Posterior vena cava (tissue), 2 donors: ENCODE results near the gene SMC5. TPM values are rescaled to one million over a fixed set of nuclear protein-coding genes. Genes with fewer than 3 reads are reported as not detected.
"Not testable (repeated sequence)": the region's sequence is repeated elsewhere in the genome, so short reads cannot be mapped to it uniquely, and the experiment has no call there.

Experiments used
- DNase-seq: peaks from one replicate; pipeline ENCODE4 v3.0.0-alpha.2; 2020; ENCODE audit warnings: low spot score
- intact Hi-C, 2 donors: fragments of 100-400 bp; cut with DNase I; formaldehyde crosslinking; loops; one replicate each; pipeline versions ENCODE4 v1.14.1 to v1.14.2; 2022 to 2023
- total RNA-seq, 2 donors: library from RNA; stranded (reverse); fragmentation: NEBNext Ultra II Directional; extraction: Animal tissue kit (Norgen Biotek cat#: 25700); gene quantifications; one replicate each; pipeline ENCODE4 v1.2.1, GENCODE V29; 2021
- donor health status: DM: yes; HTN: yes; CAD: no.
- donor health status: DM: yes; HTN: yes; CAD: no.

The SMC5 gene
- total RNA-seq, 2 donors from 2014 or later, result 26.4 to 32.1 TPM

DNA sequence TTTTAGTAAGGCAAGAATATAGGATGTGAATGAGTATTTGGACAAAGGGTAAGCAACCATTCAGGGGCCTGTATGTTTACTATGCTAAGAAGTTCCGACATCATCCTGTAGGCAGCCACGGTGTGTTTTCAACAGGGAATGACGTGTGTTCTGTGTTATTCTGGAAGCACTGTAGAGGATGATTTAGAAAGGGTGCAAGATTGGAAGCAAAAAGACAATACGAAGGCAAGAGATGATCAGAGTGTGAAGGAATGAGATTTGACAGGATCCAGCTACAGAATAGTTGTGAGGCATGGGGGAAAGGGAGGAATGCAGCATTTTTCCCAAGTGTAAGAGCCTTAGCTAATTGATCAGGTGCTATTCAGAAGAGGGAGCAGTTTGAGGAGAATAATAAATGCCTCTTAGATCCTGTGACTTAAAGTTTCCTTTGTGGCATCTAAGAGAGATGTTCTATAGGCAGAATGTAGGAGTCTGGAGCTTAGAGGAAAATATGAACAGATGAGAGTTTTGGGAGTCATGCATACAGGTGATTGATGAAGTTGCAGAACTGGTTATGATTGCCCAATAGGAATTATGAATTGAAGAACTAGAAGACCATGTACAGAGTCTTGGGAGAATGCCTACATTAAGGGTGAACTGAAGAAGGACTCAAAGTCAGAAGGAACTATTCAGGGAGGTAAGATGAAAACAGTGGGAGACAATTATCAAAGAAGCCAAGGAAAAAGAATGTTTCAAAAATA, 2.5 kb downstream of the SMC5 start:
- no peak for DNase-seq
- intact Hi-C loops, result no loop called here

DNA sequence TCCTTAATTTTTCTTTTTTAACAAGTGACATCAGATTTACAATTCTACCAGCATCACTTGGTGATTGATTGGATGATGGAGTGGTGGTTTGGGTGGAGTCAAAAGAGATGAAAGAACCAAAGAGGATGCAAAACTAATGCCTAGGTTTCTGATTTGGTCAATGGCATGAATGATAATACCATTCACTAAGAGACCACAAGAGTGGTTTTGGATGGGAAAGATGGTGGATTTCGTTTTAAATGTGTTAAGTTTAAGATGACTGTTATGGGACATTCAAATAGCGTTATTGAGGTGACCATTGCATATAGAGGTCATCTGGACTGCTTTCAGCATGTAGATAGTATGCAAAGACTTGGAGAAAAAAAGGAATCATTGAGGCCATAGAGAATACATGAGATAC, 3.6 kb downstream of the SMC5 start:
- DNase-seq, result no peak
- intact Hi-C loops, result no loop called here

DNA sequence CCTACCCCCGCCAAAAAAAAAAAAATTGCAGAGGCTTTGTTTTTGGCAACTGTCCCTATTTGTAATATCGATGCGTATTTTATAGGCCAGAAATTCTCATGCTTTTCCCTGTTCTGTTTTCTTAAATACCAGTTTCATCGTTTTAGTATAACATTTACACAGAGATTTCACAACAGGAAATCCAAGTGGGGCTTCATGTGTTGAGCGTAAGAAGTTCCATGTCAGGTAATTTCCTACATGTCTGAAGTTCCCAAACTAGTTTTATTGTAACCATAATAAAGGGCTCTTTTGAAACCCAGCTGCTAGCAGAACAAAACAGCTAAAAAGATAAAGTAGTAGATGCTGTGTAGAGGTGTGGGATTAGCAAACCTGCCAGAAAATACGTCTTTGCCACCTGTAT, 4.2 kb downstream of the SMC5 start:
- no peak for DNase-seq
- intact Hi-C loops, result no loop called here

DNA sequence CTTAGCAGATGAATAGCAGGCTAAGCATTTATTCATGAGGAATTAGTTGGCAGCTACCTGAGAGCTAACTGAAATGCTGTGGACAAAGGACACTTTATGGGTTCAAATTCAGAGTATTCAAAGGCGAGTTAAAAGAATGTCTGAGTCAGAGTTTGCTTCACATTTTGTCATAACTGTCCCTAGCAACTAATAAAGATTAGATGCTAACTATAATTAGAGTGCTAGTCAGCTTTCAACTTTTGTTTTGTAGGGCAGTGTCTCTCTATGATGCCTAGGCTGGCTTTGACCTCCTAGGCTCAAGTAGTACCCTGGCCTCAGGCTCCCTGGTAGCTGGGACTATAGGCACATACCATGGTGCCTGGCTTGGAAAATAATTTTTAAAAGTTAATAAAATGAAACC, 4.6 kb downstream of the SMC5 start:
- DNase-seq, result no peak
- intact Hi-C loops, result no loop called here

DNA sequence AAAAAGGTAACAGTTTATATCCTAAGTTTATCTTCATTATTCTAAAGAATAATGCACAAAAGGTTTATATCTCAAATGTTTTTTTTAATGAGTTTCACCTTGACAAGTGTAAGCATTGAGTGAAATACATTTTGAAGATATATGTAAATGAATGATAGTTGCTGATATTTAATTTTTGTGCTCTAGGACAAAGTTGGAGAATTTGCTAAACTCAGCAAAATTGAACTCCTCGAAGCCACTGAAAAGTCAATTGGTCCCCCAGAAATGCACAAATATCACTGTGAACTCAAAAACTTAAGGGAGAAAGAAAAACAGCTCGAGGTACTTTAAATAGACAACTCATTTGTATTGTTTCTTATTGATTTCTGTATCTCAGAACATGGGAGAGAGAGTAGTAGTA, 19.5 kb downstream of the SMC5 start:
- intact Hi-C loops, result no loop called here
- DNase-seq, result no peak

DNA sequence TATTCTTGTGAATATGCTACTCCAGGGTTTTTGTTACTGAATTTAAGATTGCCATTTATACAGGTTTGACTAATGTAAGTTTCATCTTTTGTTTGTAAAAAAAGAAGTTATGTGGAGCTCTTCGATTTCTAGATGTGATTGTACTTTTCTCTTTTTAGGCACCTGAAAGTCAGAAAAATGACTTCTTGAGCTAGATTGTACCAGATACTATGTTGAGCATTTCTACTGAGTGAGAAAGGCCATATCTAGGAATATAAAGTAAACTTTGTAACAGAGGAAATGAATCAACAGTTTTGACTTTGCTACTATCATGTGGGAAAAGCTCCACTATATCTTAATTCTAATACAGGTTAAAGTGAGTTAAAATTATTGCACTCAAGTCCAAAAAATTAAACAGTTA, 25.1 kb downstream of the SMC5 start:
- intact Hi-C loops, result no loop called here
- no peak for DNase-seq

DNA sequence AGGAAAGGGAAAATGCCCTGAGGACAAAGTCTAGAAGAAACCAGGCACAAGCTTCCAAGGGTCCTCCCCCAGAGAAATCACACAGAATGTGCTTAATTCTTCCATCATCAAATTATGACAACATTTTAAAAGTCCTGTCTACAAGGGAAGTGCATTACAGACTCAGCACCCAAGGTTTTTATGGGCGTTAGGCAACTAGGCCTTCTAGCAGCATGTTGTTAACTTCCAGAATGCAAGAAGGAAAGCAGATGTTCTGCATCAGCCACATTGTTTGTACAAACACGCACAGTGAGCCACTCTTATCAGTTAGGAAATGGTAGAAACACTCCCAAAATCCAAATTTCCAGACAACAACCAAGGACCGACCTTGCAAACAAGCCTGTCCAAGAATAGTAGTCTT, 26.5 kb downstream of the SMC5 start:
- DNase-seq, result no peak

DNA sequence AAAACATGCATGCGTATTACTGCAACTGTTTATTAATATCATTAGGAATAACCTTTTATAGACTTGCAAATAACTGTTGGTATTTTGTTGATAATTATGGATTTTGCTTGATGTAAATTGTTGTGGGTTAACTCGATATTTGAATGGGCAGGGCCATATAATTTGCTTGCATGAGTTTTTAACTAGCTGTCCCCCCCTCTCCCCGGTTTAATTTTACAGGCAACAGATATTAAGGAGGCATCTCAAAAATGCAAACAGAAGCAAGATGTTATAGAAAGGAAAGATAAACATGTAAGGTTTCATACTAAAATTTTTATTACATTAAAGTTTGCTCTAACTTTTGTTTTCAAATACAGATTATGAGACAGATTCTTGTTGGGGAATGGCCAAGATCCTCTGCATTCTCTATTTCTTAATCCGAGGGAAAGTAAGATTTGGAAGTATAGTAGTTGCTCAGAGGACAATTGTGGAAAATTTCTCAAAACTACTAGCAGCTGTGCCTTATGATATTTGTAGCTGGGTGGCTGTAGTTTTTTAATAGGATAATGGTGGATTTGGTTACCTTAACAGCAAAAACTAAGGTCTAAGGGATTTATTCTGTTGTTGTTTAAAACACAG, 27.3 kb downstream of the SMC5 start:
- intact Hi-C loops, result no loop called here
- DNase-seq, result no peak

More for the DNA sequence above, 26.5 kb downstream of the SMC5 start:
- intact Hi-C loops, result no loop called here

DNA sequence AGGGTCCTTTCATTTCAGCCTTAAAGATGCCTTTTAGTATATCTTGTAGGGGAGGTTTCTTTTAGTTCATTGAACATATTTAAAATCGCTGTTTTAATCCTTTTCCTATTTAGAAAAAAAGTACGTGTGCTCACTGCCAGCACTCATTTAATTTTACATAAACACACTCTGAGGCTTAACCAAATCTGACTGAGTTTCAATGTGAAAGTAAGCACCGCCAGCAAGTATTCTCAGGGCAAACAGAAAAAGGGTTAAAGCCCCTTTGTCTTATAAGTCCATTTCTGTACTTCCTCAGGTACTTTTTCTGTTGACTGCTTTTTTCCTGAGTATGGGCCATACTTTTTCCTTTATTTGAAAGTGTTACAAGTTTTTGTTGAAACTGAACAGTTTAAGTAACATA, 31.8 kb downstream of the SMC5 start:
- no peak for DNase-seq
- intact Hi-C loops, result no loop called here

DNA sequence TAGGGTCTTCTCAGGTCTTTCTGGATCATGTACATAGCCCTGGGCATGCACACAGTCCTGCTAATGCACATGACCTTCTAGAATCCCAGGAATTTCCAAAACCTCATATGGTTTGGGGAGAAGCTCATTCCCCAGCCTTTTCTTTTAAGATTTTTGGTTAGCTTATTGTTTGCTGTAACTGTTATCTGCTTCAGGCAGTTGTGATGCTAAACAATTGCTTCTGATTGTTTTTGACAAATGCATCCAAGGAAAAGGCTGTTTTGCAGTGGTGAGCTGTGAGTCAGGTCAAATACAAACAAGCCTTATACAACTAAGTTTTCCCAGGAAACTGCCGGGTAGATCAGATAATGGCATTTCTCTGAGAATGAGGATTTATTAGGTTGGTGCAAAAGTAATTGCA, 32.7 kb downstream of the SMC5 start:
- intact Hi-C loops, result no loop called here
- DNase-seq, result no peak

DNA sequence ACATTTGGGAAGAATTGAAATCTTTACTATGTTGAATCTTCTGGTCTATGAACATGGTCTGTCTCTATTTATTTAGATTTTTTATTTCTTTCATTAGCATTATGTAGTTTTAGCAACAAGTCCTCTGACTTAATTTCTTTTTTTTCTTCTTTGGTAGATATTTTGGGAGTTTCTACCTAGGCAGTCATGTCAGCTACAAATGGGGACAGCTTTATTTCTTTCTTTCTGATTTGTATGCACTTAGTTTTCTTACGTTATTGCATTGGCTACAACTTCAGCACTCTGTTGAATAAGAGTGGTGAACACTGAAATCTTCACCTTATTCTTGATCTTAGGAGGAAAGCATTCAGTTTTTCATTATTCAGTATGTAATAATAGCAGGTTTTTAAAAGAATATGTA, 33.5 kb downstream of the SMC5 start:
- no peak for DNase-seq
- intact Hi-C loops, result no loop called here

DNA sequence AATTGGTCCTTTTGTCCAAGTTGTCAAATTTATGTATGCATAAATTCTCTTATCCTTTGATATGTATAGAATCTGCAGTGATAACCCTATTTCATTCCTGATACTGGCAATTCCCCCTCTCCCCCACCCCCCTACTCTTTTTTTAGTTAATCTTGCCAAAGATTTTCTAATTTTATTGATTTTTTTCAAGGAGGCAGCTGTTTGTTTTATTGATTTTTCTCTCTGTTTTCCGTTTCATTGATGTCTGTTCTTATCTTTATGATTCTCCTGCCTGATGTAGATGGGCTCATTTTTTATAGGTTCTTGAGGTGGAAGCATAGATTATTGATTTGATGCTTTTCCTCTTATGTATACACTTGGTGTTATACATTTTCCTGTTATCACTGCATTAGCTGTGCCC, 34.4 kb downstream of the SMC5 start:
- intact Hi-C loops, result no loop called here
- DNase-seq, result no peak

DNA sequence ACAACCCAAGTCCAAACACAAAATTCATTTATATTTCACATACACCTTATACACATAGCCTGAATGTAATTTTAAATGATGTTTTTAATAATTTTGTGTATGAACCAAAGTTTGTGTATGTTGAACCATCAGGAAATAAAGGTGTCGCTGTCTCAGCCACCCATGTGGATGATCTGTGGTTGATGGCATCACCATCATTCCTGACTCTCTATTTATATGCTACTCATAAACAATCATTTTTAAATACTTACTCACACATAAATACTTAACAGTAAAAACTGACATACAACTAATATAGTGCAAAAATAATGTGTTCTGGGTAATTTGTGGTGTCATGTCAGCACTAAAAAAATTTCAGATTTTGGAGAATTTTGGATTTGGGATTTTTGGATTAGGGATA, 38.4 kb downstream of the SMC5 start:
- intact Hi-C loops, result no loop called here
- DNase-seq, result no peak

DNA sequence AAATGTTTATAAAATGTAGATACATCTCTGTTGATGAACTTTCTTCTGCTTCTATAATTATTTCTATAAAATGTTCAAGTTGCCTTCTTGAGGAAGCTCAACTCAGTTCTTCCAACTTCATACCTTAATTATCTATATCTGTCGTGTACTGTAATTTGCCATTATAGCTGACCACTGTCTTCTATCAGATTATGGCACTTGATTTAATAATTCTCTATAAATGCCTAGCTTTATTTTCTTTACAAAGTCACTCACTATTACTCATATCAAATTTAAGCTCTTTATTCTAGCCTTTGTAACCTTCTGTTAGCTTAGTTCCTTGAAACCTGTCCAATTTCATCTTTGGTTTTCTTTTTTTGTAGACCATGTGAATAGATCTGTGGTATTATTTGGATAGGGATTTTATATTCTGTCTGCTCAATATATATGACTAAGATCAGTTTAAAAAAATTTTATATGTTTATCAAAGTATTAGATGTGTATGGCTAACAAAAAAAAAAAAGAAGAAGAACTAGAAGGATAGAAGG, 39.5 kb downstream of the SMC5 start:
- intact Hi-C loops, result no loop called here
- no peak for DNase-seq

DNA sequence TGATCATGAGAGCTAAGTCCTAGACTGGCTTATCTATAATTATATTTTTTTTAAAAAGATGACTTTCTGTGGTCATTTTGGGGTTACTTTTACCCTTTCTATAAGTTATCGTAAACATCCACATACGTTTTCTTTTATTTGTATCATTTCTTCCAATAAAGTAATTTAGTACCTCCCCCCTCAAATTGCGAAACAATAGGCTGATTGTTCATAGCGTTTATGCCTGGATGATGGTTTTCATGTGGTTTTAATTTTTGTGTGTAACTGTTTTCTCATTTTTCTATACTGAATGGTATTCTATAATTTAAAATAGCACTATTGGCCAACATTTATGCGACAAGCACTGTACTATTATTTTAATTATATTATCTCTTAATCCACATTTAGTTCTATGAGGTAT, 44.5 kb downstream of the SMC5 start:
- intact Hi-C loops, result no loop called here
- DNase-seq, result no peak

DNA sequence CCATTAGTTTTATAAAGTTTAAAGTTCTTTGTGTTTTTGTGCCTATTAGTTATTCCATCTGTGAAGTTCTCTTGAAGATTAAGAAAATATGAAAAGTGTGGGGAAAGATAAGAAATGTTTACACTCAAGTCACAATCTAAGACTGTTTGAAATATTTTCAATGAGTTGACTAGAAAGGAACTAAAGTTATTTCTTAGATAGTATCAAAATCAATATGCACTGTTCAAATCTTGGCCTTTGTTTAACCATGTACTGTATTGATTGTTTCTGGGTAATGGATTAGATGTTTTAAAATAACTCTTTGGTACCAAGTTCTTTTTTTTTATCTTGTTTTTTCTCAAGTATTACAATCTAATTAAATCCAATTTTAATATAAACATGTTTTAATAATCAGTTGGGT, 46.0 kb downstream of the SMC5 start:
- DNase-seq, result no peak
- intact Hi-C loops, result no loop called here

DNA sequence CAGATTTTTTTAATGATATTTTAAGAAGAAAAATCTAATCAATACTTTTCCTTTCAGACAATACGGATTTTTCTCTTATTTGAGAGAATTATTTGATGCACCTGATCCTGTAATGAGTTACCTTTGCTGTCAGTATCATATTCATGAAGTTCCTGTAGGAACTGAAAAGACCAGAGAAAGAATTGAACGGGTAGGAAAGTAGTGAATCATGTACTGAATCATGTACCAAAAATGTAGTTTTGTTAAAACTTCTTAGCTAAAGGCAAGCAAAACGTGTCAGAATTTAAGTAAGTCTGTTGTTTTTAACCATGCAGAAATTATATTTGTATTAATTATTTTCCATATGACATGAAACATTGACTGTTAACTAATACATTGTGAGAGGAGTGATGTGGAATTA, 56.6 kb downstream of the SMC5 start:
- intact Hi-C loops, result no loop called here
- no peak for DNase-seq

DNA sequence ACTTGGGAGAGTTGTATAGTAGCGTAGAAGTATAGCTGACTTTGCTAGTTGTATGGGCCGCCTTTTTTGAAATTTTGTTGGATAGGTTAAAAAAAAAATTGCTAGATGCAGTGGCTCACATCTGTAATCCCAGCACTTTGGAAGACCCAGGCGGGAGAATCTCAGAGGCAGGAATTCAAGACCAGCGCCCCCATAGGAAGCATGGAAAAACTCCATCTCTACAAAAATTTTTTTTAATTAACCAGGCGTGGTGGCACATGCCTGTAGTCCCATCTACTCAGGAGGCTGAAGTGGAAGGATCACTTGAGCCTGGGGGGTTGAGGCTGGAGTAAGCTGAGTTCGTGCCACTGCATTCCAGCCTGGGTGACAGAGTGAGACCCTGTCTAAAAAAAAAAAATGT, 59.2 kb downstream of the SMC5 start:
- intact Hi-C loops, result no loop called here
- DNase-seq, result no peak

DNA sequence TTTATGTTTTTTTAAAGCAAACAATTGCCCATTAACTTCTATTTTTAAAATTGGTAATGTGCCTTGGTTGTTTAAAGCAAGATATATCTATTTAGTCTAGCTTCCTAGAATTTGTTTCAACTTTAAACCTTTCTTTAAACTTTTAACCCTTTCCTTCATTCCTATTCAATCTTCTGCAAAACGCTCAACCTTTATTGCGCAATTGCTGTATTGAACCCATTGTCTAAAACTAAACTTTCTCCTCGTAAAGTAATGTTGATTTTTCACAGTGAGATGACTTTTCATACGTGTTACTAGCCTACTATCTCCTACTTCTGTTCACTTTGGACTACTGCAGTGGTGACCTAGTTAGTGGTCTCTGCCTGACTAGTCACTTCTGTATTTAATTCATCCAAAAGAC, 63.3 kb downstream of the SMC5 start:
- no peak for DNase-seq
- intact Hi-C loops, result no loop called here

DNA sequence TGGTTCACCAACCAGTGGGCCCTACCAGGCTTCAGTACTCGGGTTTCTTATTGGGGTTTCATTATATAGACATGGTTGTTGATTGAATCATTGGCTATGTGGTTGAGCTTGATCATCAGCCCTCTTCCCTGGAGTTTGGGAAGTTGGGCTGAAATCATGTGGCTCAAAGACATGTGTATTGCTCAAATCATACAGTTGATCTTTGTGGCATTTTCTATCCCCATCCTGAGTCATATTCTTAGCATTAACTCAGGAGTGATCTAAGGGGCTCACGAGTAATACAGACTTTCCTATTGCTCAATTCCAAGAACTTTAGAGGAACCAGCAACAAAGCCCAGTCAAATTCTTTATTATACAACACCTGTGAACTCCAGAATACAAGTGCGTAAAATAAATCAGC, 66.2 kb downstream of the SMC5 start:
- intact Hi-C loops, result no loop called here
- DNase-seq, result no peak

DNA sequence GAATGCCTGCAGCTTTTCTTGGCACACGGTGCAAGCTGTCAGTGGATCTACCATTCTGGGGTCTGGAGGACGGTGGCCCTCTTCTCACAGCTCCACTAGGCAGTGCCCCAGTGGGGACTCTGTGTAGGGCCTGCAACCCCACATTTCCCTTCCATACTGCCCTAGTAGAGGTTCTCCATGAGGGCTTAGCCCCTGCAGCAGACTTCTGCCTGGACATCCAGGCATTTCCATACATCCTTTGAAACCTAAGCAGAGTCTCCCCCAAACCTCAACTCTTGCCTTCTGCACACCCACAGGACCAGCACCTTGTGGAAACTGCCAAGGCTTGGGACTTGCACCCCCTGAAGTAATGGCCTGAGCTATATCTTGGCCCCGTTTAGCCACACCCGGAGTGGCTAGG, 69.8 kb downstream of the SMC5 start:
- intact Hi-C loops, DNase-seq: not testable (repeated sequence)
